GM21619 (cell line): ENCODE measurements around the gene POLR2J3.
"Not testable (repeated sequence)": the region's sequence is repeated elsewhere in the genome, so short reads cannot be mapped to it uniquely, and the experiment has no call there.

Experiments used
- ATAC-seq: cut with Tn5 transposase; IDR thresholded peaks from one replicate; pipeline ENCODE4 v1.9.1; 2021; ENCODE audit not compliant: unreplicated experiment

Gene POLR2J3

DNA sequence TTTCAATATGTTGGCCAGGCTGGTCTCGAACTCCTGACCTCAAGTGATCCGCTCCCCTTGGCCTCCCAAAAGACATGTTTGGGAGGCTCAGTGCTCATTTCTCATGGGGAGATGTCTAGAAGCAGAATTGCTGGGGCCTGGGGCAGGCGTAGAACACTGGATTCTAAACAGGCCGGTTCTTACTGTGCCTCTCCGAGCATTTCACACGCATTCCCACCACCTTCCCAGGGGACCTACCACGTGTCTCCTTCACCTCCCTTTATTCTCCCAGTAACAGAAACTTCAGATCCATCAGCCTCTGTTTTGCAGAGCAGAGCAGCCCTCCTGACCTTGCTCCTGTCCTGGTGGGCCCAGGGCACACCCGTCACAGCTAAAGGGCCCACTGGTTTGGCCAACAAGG is 45.2 kb downstream of the POLR2J3 start:
- not testable (repeated sequence) for ATAC-seq

DNA sequence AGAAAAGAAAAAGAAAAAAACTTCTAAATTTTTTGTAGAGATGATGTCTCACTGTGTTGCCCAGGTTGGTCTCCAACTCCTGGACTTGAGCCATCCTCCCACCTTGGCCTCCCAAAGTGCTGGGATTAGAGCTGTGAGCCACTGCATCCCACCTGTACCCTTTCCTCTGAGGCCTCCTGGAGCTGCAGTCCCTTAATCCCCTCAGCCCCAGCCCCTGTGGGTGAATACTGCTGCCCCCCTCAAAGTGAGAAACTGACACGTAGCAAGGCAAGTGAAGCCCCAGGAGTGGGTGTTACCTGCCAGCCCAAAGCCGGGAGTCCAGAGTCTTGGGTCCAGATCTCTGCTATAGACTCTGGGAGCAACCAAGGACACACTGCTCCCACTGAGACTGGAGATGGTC is 47.6 kb downstream of the POLR2J3 start:
- ATAC-seq, result not testable (repeated sequence)

DNA sequence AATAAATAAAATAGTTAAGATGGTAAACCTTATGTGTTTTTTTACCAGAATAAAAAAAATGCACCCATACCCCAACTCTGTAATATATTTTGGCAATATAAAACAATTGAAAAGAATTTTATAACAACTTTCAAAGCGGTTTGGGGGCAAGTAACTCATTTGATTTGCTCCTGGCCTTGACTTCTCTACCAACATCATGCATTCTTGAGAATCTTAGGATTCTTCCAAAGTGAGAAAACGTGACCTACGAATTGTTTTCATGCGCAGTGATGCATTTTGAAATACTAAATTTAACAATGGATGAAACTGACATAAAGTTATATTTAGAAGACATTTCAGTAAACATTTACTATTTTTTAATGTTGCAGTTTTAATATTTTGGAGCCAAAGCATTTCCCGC is 51.6 kb downstream of the POLR2J3 start:
- not testable (repeated sequence) for ATAC-seq

DNA sequence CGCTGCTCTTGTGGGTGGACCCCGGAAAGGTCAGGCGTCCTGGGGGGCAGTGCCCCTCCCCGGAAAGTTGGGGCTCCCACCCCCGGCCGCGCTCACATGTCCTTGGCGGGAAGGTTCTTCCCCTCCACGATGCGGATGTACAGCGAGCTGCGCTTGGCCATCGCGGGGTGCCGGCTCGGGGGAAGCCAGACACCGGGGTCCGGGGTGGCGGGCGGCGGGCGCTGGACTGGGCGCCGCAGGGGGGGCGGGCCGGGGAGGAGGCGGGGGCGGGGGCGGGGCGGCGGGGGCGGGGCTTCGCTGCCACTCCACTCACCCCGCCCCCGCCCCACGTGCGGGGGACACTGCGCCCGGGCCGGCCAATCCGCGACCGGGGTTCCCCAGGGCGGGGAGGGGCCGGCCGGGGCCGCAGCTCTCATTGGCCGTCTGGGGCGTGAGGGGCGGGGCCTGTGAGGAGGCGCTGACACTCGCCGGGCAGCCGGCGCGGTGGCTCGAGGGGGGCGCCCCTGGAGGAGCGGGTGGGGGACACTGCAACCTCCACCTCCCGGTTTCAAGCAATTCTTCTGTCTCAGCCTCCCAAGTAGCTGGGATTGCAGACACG is 54.7 kb downstream of the POLR2J3 start, which contains the start of gene RASA4B:
TSS of gene RASA4B (minus strand) at position 228 of the 598 bp plus-strand sequence. CDS start at position 161, 67 bp downstream.
- ATAC-seq, result peak; percentile 58
